SK-N-DZ (cell line): ENCODE data around the gene TM9SF4.

ENCODE experiments used
- DNase-seq: peaks from one replicate; pipeline ENCODE4 v3.0.0-alpha.2; 2015; ENCODE audit warnings: low spot score

The TM9SF4 gene

GRCh38 chr20:32127347-32127746, 17.8 kb downstream of the TM9SF4 start:
- no peak for DNase-seq

GRCh38 chr20:32128167-32128566, 18.7 kb downstream of the TM9SF4 start:
- no peak for DNase-seq

GRCh38 chr20:32129863-32130262, 20.3 kb downstream of the TM9SF4 start:
- no peak for DNase-seq

- DNase-seq = no peak
These were observed 20.8 kb downstream of the TM9SF4 start for GRCh38 chr20:32130352-32130751.

- no peak for DNase-seq
These were observed 21.5 kb downstream of the TM9SF4 start for GRCh38 chr20:32130965-32131364.

- DNase-seq = no peak
These were observed 23.5 kb downstream of the TM9SF4 start for GRCh38 chr20:32132911-32133549.

DNA sequence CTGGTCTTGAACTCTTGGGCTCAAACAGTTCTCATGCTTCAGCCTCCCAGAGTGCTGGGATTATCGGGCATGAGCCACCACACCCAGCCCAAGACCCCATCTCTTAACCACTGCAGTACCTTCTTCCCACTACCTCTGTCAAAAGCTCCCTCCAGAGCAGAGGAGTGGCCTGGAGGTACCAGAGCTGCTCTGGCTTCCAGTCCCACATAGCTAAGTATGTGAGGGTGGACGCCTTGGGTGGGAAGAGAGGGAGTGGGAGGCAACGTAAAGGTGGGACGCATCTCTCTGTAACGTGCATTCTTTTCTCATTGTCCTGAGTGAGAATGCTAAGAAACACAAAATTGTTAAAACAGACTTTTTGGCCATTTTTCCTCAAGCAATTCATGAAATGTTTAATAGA, 24.5 kb downstream of the TM9SF4 start:
- no peak for DNase-seq

DNA sequence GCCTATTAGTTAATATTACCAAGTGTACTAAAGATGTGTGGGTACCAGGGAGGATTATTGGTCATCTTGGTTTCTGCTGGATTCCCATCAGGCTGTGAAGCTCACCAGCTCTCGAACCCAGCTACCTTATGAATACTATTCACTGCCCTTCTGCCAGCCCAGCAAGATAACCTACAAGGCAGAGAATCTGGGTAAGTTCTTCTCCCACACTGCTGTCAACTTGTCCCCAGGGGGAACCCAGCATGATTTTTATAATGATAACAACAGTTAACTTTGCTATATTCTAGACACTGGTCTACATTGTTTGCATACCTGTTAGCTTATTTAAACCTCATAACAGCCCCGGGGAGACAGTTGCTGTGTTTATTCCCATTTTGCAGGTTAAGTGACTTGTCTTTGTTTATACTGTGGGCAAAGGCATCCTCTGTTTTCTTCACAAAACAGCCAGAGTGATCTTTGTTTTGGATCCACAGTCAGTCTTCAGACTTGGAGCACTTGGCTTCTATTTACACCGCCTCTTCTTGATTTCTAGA, 26.5 kb downstream of the TM9SF4 start:
- no peak for DNase-seq

GRCh38 chr20:32138921-32139320, 29.4 kb downstream of the TM9SF4 start:
- DNase-seq = no peak

DNA sequence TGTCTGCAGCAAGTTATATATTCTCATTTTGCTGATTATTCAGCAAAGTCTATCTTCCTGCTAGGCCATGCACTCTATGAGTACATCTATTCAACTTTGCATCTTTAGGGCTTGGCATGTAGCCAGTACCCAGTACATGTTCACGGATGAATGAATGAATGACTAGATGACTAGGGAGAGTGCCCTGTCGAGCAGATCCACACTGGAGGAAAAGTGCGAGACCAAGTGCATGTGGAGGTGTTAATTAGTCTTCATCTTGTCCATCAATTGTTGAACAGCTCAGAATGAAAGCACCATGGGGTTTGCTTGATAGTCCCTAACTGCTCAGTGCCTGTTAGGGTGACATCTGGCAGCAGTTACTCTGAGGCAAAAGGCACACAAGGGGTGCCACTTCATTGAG, 30.4 kb downstream of the TM9SF4 start:
- no peak for DNase-seq

GRCh38 chr20:32140603-32141002, 31.1 kb downstream of the TM9SF4 start:
- DNase-seq = no peak

DNA sequence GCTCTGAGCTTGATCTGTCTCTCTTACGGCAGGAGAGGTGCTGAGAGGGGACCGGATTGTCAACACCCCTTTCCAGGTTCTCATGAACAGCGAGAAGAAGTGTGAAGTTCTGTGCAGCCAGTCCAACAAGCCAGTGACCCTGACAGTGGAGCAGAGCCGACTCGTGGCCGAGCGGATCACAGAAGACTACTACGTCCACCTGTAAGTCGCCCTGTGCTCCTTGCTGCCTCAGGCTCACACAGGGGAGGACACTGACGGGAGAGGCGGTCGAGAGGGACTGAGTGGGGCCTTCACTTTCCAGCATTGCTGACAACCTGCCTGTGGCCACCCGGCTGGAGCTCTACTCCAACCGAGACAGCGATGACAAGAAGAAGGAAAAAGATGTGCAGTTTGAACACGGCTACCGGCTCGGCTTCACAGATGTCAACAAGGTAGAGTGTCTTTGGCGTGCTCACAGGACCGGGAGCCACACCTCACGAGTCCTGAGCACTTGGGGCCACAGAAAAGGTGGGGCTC, 32.0 kb downstream of the TM9SF4 start:
- DNase-seq = no peak

DNA sequence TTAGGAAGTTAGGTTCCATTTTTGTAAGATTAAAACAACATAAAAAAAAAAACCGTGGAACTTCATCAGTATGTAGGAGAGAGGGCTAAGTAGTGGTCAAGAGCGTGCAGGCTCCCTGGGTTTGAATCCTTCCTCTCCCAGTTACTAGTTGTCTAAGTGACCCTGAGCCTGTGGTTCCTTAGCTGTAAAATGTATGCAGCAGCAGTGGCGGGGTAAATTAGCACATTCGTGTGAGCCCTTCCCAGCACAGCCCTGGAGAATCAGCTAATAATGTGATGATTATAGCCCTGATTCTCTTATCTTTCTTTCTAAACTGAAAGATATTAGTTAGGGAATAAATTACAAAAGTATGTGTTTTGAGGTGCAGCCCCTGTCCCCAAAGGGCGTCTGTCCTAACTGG, 32.6 kb downstream of the TM9SF4 start:
- no peak for DNase-seq

GRCh38 chr20:32142991-32143390, 33.5 kb downstream of the TM9SF4 start:
- DNase-seq = no peak

DNA sequence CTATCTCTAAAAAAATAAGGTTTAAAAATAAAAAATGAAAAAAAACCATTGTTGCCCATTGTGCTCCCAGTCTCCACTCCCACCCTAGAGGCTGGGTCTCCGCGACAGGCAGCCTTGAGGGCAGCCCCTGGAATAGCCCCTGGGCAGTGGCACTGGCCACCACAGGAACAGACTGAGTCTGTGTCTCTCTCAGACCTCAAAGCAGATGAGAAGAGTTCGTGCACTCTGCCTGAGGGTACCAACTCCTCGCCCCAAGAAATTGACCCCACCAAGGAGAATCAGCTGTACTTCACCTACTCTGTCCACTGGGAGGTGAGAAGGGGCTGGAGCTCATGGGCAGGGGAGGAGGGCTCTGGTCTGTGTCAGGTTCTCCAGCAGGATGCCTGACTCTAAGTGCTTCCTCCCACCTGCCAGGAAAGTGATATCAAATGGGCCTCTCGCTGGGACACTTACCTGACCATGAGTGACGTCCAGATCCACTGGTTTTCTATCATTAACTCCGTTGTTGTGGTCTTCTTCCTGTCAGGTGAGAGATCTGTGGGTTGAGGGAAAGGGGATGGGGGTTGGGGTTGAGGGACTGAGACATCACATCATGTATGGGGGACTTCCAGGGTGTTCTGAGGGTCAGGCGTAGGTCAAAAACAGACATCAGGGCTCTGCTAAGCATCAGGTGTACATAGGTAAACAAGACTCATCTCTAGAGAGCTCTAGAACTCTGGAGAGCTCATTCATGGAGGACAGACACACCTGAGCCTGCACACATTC, 35.6 kb downstream of the TM9SF4 start:
- DNase-seq = no peak

GRCh38 chr20:32149566-32150170, 40.2 kb downstream of the TM9SF4 start:
- DNase-seq = no peak

- no peak for DNase-seq
These were observed 40.9 kb downstream of the TM9SF4 start for GRCh38 chr20:32150291-32150848.

GRCh38 chr20:32152421-32153155, 43.1 kb downstream of the TM9SF4 start:
- no peak for DNase-seq

- DNase-seq = no peak
These were observed 43.7 kb downstream of the TM9SF4 start for GRCh38 chr20:32153156-32153665.

DNA sequence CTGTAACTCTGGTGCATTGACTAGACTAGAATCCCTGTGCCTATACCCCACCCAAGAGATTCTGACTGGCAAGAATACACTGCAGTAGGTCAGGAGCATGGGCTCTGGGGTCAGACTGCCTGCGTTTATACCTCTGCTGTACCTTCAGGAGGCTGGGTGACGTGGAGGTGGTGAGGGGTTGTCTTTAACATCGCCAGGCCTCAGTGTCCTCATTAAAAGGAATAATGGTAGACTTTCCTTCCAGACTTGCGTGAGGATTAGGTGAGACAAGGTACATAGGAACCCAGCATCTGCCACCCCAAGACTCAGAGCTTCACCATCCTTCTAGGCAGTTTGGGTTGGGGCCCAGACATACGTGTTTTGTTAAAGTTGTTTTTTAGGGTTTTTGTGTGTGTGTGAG, 44.3 kb downstream of the TM9SF4 start:
- no peak for DNase-seq
